Skin epidermis (tissue), 12 donors: ENCODE results near the gene ZNG1E.
A peak's percentile ranks its signal among the peaks of the same experiment; 100 is the strongest.
"Not testable (repeated sequence)": the region's sequence is repeated elsewhere in the genome, so short reads cannot be mapped to it uniquely, and the experiment has no call there.

ENCODE experiments used
- H3K27ac ChIP-seq, 21 experiments: fragments of 200-600 bp; sonication (generic) in 11 of 21; one replicate each; pipeline ENCODE4 v1.5.0; 2020; ENCODE audit warnings: mild to moderate bottlenecking in 3 of 21, inconsistent platforms in 2 of 21, moderate library complexity in 2 of 21
- H3K4me3 ChIP-seq, 7 experiments: fragments of 200-600 bp; sonication (generic) in 2 of 7; one replicate each; pipeline ENCODE4 v1.5.0; 2020; ENCODE audit warnings: inconsistent platforms in 2 of 7, mild to moderate bottlenecking in 2 of 7, moderate library complexity in 1 of 7

Gene ZNG1E

DNA sequence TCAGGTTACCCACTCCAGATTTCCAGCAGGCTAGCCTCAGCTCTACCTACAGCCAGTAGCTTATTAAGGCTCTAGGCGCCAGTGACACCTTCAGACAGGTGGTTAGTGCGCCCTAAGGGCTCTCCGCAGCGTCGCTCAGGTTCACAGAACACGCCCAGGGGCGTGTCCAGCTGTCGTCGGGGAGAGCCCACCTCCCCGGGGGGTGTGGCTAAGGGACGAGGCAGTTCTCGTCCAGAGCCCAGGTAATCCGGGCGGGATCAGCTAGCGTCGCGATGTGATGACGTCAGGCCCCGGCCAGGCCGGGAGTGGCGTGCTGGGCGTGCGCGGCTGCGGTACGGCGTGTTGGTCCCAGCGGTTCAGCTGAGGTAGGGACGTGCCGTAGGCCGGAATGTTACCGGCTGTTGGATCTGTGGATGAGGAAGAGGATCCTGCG is at the start of gene ZNG1E:
TSS of gene ZNG1E (plus strand) at position 340 of the 433 bp plus-strand sequence. CDS start at position 389, 49 bp downstream.
- Histone ChIP-seq H3K27ac (peak within 1 kb of the TSS in 11 of 21 experiments; percentile 45 to 76 (median 69)), H3K4me3 (peak within 1 kb of the TSS; percentile 16 to 41 (median 38))

GRCh38 chr9:65673579-65673978 is 2.1 kb upstream of the ZNG1E start:
- not testable (repeated sequence) for H3K27ac ChIP-seq, H3K4me3 ChIP-seq

DNA sequence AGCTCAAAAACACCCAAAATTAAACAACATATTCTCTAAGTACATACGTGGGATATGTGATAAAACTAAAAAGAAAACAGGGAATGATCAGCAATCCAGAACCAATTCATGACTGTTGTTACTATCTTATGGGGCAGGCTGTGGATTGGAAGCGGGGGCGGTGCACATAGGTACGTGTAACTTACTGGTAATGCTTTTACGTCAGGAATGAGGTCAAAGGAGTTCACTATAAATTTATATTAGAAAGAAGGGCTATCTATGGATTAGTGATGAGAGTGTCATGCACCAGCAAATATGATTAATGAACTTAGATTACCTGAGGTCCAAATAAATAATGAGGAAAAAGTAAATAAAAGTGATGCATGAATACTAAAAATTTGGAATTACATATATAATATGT is 710 bp upstream of the ZNG1E start:
- H3K4me3 ChIP-seq, result peak overlapping the region in 1 of 7 experiments; percentile 30
- not testable (repeated sequence) for H3K27ac ChIP-seq

GRCh38 chr9:65676389-65676788 is 661 bp downstream of the ZNG1E start:
- peak overlapping the region in 6 of 21 experiments; percentile 29 to 59 (median 52) for H3K27ac ChIP-seq
- peak overlapping the region in 3 of 7 experiments; percentile 13 to 30 (median 26) for H3K4me3 ChIP-seq

DNA sequence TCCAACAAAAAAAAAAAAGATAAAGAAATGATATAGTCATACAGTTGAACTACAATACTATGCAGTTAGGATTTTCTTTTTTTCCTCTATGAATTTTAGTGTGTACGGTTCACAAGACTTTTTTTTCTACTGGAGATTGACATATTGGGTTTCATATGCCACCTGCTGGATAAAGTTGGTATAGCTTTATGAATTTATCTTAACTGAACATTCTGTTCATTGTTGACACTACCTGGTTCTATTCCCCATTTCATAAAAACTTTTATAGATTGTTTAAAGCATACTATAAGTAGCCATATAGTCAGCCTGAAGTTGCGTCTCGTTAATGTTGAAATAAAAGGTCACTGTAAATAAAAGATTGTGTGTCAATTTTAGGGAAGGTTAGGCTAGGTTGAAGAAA is 2.8 kb downstream of the ZNG1E start:
- H3K4me3 ChIP-seq, H3K27ac ChIP-seq: not testable (repeated sequence)

DNA sequence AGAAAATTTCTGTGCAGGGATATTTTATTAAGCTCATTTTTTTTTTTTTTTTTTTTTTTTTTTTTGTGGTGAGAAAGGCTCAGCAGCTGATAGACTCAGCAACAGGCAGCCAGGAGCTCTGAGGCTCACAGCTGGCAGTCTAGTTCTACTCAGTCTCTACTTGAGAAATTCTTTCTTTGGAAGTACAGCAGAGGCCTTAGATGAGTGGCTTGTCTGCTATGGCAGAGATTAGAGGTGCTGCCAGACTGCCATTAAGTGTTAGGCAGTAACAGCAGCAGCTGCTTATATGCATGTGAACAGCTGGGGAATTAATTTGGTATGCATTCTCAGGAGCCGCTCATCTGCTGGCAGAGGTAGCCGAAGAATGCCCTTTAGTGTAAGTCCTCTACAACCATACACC is 27.8 kb downstream of the ZNG1E start:
- H3K4me3 ChIP-seq, H3K27ac ChIP-seq: not testable (repeated sequence)

DNA sequence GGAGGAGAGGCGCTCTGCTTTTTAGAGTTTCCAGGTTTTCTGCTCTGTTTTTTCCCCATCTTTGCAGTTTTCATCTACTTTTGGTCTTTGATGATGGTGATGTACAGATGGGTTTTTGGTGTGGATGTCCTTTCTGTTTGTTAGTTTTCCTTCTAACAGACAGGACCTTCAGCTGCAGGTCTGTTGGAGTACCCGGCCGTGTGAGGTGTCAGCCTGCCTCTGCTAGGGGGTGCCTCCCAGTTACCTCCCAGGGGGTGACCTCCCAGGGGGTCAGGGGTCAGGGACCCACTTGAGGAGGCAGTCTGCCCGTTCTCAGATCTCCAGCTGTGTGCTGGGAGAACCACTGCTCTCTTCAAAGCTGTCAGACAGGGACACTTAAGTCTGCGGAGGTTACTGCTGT is 38.7 kb downstream of the ZNG1E start:
- not testable (repeated sequence) for H3K27ac ChIP-seq

DNA sequence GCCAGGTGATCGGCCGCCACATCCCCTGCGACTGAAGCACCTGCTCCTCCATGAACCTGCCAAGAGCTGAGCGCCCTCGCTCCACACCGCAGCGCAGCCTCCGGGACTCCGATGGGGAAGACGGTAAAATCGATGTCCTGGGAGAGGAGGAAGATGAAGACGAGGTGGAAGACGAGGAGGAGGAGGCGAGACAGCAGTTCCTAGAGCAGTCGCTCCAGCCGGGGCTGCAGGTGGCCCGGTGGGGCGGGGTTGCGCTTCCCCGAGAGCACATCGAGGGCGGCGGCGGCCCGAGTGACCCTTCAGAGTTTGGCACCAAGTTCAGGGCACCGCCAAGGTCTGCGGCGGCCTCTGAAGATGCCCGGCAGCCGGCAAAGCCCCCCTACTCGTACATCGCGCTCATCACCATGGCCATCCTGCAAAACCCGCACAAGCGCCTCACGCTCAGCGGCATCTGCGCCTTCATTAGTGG is 61.4 kb downstream of the ZNG1E start, which contains the start of gene FOXD4L4:
TSS of gene FOXD4L4 (plus strand) at position 51 of the 469 bp plus-strand sequence. CDS start at position 51, 0 bp downstream.
- not testable (repeated sequence) for H3K27ac ChIP-seq, H3K4me3 ChIP-seq

More for the DNA sequence above, 38.7 kb downstream of the ZNG1E start:
- H3K4me3 ChIP-seq, result not testable (repeated sequence)

GRCh38 chr9:65738133-65738532 is 62.4 kb downstream of the ZNG1E start:
- not testable (repeated sequence) for H3K27ac ChIP-seq, H3K4me3 ChIP-seq
